GM21381 (cell line): ENCODE data around the gene ROBO1.

Experiments used
- ATAC-seq: cut with Tn5 transposase; IDR thresholded peaks from one replicate; pipeline ENCODE4 v1.9.1; 2021; ENCODE audit warnings: mild to moderate bottlenecking, moderate library complexity; ENCODE audit not compliant: unreplicated experiment

The ROBO1 gene

DNA sequence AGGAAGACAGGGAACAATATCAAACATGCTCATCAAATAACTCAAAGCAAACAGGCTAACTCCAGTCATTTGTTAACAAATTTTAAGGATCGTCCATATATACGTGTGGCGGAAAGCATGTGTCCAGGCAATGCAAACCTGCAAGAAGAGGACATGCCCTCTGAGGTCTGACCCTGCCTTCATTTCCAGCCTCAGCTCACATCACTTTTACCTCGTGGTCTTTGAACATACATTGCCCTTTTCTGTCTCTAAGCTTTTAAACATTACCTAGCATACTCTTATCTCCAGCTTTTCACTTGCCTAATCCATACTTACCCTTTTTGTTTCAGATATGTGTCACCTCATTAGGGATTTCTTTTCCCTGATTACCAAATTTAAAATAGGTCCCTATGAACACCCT lies 944.4 kb downstream of the ROBO1 start:
- ATAC-seq: no peak

DNA sequence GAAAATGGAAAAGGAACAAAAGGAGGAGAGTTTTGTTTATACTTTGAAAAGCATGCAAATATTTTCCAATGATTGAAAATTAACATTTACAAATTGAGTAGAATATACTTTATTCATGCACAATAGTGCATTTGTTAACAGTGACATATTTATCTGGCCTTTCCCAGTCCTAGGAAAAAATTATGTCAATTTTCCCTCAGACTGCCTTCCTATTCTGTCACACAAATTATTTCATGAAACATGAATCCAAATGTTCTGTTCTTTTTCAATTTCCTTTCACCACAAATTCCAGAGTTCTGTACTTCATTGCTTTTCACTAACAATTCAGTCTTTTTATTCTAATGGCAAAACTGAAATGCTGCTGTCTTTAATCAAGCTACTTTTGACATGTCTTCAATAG lies 945.1 kb downstream of the ROBO1 start:
- no peak for ATAC-seq

DNA sequence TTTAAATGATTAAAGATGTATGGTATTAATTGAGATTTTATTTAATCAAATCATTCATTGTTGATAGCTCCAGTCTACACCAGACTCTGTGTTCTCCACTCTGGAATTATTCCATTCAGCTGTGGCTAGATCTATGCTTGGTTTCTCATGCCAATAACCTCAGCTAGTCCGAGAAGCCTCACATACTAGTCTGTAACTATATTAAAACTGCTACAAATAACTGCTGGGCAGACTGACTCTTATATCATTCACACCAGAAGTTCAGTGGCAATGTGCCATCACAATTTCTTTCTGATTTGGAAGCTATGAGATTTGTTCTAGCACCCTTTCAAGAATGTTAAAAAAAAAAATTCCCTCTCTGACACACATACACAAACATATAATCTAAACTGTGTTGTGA lies 947.3 kb downstream of the ROBO1 start:
- ATAC-seq: no peak

DNA sequence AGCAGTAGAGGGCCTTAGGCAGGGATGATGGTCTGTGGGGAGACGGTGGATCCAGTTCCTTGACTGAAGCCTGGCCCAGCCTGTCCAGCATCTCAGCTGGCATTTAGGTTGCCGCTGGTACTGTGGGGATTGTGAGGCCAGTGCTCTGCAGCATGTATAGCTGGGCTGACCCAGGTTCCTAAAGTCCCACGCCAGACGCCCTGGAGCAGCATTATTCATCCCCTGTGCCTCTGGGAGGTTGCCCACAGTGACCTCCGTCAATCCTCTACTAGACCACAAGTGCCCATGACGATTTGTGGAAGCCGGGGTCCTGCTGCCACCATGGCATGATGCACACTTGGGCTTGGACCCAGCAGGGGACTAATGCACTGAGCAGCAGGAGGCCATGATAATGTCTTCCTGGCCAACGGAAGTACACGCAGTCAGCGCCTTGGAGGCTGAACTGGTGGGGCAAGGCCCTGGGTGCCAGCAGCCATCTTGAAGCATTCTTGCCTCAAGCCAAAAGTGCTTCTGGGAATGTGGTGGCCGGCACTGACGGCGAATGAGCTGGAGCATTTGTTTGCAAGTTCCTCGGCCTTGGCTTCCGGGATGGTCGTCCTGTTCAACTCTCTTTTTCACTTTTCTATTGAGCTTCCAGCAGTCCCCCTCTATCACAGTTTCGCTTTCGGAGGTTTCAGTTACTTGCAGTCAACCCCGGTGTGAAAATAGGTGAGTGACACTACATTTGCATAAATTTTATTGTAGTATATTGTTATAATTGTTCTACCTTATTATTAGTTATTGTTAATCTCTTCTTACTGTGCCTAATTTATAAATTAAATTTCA lies 949.4 kb downstream of the ROBO1 start:
- no peak for ATAC-seq

DNA sequence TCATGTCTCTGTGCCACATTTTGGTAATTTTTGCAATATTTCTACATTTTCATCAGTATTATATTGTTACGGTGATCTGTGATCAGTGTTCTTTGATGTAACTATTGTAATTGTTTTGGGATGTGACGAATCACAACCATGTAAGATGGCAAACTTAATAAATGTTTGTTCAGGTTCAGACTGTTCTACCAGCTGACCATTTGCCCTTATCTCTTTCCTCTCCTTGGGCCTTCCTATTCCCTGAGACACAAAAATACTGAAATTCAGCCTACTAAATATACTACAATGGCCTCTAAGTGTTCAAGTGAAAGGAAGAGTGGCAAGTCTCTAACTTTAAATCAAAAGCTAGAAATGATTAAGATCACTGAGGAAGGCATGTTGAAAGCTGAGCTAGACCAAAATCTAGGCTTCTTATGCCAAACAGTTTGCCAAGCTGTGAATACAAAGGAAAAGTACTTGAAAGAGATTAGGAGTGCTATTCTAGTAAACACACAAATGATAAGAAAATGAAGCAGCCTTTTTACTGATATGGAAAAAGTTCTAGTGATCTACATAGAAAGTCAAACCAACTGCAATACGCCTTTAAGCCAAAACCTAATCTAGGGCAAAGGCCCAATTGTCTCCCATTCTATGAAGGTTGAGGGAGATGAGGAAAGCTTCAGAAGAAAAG lies 952.8 kb downstream of the ROBO1 start:
- no peak for ATAC-seq

DNA sequence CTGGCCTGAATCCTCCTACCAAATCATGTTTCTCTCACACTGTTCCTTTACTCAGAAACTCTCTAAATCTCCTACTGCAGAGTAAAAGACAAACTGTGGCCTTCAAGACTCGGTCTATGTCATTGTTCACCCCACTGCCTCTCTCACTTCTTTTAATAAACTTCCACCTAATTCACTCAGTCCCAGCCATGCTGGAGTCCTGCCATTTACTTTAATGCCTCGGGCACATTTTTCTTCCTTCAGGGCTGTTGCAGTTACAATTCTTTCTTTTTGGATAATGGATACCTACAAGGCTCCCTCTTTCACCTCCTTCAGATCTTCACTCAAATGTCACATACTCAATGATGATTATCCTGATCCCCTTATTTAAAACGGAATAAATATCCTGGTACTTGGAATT lies 955.6 kb downstream of the ROBO1 start:
- ATAC-seq: no peak

DNA sequence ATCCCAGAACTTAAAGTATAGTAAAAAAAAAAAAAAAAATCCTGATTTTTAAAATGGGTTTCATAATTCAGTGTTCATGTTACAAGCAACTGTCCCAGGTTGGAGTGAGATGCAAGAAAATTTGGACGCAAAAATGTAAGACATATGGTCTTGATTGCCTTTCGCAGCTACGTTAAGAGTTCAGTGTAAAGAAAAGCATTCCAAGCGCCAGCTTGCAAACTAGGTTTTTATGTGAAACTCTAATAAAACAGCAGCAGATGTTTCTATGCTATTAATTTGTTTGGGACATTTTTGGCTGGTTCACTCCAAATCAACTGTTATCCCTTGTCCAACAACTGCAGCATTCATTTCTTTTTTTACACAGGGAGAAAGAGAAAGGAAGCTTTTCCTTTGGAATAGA lies 957.8 kb downstream of the ROBO1 start:
- no peak for ATAC-seq

DNA sequence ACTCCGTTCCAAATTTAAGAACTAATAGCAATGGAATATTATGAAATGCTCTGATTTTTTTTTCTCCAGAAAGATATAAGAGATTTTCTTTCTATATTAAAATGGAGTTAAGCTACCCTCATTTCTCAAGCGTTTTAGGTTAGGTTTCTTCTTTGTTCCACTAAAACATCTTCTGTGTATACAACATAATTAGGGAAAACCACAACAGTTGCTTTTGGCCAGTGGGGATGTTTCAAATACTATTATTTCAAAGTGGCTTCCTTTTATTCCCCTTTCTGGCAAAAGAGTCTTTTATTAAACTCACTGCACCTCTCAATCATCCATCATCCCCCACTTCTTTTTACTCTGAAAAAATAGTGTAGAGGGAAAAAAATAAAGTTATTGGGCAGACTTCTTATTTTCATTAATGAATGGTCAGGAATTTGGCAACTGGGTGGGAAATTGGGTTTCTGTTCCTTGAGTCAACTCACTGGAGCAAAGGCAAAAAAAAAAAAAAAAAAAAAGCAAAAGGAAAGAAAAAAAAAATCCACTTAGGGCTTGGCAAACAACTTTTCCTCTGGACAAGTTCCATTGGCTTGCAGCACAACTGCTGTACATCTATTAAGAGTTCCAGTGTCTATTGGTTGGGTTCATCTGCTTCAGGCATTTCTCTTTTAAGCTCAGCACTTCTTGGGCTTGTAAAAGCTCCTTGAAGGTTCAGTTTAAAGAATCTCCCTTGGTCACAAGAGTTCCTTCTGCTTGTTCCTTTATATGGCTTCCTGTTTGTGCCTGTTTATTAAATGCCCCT lies 963.4 kb downstream of the ROBO1 start:
- no peak for ATAC-seq

DNA sequence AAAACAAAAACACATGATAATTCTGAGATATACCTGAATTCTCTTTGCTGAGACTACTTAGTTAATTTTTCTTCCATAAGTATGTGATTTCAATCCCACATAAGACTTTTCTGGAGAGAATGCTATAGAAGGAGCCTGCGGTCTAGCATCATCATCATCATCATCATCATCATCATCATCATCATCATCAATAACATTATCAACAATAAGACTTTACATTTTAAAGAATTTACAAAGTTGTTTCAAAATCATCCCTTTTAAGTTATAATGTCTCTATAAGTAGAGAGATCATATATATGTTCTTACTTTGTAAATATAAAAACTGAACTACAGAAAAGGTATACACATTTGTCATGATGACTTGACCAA lies 965.3 kb downstream of the ROBO1 start:
- no peak for ATAC-seq

DNA sequence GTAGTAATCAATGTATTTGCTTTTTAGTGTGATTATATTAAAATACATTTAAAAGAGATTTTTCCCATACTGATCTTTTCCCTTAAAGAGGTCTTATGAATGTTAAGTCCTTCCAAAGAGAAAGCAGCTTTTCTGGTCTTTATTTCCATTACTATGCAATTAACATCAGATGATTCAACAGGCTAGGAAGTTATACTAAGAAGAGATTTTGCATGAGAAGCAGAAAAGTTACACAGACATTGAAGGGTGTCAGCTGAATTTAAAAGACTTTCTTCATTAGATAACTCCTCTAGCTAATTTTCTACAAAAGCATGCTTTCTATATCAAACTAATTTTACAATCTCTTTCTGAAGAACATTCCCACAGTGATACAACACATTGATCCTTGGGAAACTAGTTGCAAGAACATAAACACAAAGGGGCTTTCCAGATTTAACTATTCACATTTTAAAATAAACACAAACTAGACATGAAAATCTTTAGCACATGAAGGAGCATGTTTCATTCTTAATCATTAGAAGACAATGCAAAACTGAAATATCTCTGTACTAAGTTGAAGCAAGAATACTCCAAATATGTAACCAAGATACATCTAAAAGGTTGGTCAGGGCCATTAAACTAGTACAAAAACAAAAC lies 965.8 kb downstream of the ROBO1 start:
- no peak for ATAC-seq

DNA sequence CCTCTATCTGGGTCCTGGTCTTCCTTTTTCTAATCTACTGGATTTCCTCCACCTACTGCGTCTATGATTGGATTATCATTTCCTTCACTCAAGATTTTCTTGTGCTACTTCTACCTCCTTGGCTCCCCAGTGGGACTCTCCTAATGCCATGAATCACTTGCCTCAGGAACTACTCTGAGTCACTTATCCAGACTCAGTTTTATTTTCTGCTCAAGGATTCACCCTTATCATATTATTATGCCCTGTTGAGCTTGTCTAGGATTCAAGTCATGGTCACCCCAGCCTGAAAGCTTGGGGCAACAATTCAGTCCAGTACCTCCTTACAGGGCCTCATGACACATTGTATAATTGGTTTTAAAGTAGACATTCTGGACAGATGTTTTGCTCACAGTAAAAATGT lies 968.1 kb downstream of the ROBO1 start:
- no peak for ATAC-seq

DNA sequence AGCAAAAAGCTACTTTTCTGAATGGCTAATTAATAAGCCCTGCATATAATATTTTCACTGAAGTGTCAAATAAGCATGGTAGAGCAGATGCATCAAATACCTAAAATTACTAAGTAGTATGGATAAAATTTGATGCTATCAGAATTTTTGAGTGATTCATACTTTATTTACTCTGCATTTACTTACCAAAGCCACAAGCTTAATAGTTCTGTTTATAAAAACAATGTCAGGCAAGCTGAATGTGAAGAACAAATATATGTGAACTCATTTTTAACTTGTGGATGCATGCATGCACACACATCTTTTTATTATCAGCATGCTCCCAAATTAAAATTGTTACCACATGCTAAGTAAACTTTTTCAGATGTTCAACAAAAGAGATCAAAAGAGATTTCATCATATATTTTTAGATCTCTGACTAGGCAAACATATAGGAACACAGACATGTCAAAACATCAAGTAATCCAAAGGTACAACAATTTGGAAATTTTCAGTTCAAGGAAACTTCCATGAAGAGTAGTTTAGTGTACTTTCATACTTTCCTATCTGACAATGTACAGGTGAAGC lies 969.4 kb downstream of the ROBO1 start:
- ATAC-seq: no peak

DNA sequence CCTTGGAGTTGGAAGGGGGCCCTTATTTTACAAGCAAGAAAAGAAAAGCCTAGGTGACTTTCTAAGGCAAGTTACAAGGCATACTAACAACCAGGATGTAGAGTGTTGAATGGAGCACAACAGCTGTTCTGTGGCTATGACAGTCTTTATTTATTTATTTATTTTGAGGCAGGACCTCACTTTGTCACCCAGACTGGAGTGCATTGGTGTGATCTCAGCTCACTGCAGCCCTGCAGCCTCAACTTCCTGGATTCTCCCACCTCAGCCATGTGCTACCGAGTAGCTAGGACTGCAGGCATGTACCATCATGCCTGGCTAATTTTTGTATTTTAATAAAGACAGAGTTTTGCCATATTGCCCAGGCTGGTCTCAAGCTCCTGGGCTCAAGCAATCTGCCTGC lies 973.4 kb downstream of the ROBO1 start:
- ATAC-seq: no peak

DNA sequence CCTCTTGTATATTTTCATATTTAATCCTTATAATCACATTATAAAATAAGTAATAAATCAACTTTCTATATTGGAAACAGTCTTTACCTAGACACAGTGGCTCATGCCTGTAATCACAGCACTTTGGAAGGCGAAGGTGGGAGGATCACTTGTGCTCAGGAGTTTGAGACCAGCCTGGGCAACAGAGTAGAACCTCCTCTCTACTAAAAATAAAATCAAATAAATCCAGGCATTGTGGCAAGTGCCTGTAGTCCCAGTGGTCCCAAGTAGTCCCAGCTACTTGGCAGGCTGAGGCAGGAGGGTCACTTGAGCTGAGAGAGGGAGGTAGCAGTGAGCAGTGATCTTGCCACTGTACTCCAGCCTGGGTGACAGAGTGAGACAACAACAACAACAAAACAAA lies 975.1 kb downstream of the ROBO1 start:
- no peak for ATAC-seq

DNA sequence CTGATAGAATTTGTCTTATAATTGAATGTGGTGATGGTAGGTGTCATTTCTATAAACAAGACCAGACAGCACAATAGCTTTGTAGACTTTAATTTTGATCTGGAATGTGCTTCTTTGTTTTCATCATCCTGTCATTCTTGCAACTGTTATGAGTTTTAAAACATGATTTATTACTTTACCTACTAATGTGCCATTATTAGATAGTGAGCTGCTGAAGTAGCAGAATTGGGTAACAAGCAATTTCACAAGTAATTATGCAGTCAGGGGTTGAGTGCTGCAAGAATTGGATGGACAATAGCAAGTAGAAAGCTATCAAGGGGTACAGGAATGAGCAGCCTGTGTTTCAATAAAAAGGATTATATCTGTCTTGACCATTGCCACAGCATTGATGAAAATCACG lies 975.6 kb downstream of the ROBO1 start:
- no peak for ATAC-seq

DNA sequence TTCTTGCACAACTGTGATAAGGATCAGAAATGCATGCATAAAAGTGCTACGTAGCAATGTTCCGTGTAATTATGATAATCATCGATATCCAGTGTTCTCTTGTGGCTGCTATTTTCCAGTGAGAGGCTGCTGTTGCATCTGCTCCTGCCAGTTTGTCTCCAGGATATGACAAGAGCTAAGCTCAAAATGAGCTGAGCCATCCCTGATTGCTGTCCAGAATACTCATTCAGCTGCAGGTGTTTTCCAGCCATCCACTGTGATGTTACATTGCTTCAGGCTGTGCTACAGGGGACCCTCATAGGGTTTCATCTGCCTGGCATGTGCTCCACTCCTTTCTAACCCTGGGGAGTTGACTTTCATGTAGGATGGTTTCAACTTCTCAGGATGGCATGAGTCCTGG lies 976.0 kb downstream of the ROBO1 start:
- ATAC-seq: no peak

DNA sequence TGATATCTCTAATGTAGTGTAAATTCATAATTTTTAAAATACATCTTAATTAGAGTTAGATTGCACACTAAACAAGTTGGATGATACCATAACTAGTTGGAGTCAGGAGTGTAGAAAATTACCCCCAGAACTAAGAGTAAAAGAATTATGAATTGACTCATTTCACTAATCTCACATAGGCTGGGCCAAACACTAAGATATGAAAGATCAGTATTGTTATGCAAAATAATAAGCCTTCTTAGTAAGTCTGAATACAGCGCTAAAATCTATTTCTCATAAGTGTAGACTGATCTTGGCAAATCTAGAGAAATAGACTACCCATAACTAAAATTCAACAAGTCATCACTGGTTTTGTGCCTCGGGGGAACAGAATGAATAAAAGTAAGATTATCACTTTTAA lies 979.0 kb downstream of the ROBO1 start:
- no peak for ATAC-seq

DNA sequence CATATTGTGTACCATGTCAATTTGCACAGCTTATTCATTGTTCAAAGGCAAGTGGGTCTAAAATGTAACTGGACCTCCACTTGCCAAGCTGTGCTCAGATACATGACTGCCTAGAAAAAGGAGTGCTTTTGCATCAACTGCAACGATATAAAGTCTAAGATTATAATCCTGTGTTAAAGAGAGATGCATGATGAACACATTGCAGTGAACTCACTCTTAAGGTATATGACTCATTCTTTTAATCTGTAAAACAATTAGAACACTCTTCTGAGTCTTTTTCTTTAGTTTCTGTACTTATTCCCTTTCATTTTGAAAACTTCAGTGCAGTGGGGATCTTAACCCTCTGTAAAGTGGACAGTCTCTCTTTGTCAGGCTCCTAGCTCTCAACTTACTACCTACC lies 982.8 kb downstream of the ROBO1 start:
- ATAC-seq: no peak

DNA sequence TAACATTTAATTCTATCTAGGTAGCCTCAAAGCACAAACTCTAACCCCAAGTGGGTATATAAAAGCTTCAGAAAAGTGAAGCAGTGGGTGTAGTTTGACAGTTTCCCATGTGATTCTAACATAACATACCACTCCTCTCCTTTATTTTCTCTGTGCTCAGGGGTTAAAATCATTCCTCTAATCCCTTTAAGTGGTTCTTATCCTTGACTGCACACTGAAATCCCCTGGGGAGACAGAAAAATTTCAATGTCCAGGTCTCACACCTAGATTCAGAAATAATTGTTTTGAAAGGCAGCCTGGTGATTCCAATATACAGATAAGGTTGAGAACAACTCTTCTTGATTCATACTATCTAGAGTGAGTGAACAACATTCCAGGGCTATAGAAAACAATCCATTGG lies 986.4 kb downstream of the ROBO1 start:
- no peak for ATAC-seq

DNA sequence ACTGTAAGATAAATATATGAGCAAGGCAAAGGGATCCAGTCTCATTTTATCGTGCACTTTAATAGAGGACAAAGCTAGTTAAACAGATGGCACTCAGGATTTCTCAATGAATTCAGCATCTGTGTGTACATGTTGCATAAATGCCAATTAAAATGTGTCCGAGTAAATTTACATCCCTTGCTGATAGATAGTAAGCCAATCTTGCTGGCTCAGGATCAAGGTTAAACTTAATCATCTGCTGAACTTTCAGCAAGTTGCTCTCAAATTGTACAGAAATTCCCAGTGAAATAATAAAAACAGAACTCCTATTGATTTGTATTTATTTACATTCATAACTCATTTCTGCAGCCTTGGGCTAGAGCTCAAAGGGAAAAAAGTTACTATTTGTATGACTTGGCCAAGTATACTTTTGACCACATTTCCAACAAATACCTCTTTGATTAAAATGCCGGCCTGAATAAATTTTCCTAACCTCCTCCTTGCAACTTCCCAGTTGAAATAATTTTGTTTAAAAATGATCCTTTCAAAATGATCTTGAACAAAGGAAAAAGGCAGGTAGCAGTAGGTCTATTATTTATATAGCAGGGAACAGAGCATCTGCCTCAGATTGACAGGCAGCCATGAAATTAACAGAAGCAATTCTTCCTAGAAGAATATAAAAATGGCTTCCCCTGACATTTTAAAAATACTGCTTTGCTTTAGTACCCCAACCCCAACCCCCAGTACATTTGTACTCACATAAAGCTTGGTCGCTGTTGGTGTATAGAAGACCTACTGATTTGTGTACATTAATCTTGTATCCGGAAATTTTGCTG lies 1001.9 kb downstream of the ROBO1 start:
- ATAC-seq: no peak
